HG03457 (cell line): ENCODE data around the gene MEIOC.
"Not testable (repeated sequence)": the region's sequence is repeated elsewhere in the genome, so short reads cannot be mapped to it uniquely, and the experiment has no call there.

ENCODE experiments used
- ATAC-seq: cut with Tn5 transposase; IDR thresholded peaks from one replicate; pipeline ENCODE4 v1.9.1; 2021; ENCODE audit warnings: moderate number of reproducible peaks; ENCODE audit not compliant: unreplicated experiment

Gene MEIOC

GRCh38 chr17:44655983-44656710 is at the start of gene MEIOC:
Gene MEIOC (plus strand): TSS chr17:44656468. CDS start chr17:44656614, 146 bp downstream.
- no peak for ATAC-seq

DNA sequence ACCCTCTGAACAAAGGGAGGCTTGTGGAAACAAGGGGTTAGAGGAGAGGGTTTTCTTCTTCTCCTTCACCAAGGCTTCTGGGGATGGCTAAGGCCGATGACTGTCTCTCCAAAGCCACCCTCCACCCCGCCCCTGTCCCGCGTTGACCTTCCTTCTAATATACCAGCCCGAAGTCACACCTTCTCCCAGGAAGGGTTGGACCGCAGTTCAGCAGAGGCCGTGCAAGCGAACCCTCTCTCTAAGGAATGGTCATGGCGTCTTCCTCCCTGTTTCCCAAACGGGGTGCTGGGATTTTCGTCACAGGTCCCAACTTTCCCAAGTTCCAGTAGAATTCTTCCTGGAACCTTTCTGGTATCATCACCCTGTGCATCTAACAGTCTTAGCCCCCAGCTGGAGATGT is 49.6 kb upstream of the MEIOC start:
- no peak for ATAC-seq

DNA sequence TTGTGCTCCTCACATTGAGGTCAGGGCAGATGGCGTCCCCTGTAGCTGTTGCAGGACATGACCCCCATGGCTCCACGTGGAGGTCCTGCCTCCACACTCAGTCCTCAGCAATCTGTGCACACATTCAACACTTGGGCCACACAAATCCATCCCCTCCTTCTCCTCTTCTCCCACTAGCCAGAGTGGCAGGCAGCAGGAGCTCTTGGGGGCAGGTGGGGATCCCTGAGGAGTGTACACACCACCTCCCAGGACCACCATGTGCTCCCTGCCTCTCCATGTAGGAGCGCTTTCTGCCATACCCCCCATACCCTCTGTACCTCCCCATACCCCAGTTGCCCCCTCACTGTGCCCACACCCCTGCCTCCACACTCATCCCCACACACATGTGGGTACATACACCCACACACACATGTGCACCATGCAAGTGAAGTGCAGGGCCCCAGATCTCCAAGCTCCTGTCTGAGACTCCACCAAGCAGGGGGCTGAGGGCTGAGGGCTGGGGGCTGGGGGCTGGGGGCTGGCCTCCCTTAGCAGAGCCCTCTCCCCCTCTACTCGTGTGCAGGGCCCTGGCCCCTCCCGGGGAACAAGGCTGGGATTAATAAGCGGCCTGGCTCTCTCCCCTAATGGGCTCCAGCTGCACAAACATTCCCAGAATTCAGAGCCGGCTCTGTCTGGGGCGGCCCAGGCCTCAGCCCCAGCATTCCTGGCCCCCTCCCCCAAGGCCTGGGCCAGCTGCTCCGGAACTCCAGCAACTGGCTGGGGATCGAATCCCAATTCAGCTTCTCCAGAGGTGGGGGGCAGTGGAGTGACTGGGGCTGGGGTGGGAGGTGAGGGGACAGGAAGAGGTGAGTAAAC is 48.2 kb upstream of the MEIOC start:
- ATAC-seq = no peak

DNA sequence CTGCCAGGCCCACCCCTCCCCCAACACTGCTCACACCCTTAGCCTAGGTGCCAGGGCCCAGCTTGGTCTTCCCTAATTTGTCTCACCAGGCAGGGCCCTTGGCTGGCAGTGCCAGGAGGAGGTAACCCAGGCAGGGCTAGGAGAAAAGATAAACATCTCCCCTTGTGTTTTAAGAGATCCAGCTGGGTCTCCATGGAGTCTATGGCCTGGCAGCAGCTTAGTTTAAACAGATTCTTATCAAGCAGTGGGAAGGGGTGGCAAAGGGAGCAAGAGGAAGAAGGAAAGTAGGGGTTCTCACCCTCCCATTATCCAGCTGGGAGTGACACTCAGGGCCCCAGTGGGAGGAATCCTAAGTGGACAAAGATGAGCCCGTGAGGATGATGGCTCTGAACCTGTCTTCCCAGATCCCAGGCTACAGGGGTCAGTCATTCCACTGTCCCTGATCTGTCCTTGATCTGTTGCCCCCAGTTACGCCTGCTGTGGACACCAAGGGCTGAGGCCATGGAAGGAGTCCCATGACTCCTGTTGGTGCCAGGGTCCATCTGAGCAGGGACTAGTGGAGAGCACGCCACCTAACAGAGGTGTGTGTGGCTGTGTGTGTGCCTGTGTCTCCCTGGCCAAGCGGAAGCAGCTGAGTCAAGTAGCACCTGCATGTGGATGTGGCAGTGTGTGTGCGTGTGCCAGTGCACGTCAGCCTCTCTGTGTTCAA is 47.4 kb upstream of the MEIOC start:
- no peak for ATAC-seq

- ATAC-seq = no peak
These were observed 45.9 kb upstream of the MEIOC start for GRCh38 chr17:44610331-44610730.

- ATAC-seq = no peak
These were observed 45.4 kb upstream of the MEIOC start for GRCh38 chr17:44610871-44611270.

GRCh38 chr17:44614862-44615261 is 41.4 kb upstream of the MEIOC start:
- ATAC-seq = no peak

GRCh38 chr17:44618652-44619051 is 37.6 kb upstream of the MEIOC start:
- not testable (repeated sequence) for ATAC-seq

GRCh38 chr17:44623070-44623725 is 33.1 kb upstream of the MEIOC start:
- no peak for ATAC-seq

DNA sequence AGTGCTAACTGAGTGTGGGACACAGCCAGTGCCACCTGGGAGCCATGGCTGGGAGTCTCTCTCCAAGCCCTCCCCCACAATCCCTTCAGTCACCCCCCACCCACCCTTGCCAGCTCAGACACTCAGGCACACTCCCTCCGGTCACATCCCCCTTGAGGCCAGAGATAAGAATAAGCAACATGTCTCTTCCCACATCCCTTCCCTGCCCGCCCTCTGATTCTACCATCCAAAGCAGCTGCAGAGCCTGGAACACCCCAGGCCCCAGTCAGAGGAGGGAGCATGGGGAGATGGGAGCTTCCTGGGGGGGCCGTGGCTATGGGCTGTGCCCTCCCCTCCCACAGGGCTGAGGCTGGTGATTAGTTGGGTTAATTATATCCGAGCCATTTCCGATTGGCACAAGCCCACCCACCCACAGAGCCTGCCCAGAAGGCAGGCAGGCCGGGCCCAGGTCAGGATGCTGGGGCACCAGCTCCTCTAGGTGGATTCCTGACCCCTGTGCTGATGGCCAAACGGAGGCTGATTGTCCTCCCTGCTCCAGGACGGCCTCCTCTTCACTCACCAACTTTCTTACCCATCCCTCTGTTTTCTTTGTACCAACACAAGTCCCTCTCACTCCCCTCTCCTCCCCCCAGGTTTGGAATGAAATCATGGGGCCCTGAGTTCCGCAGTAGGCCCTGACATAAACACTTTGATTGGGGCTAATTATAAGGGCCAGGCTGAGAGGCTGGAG is 28.6 kb upstream of the MEIOC start:
- no peak for ATAC-seq

DNA sequence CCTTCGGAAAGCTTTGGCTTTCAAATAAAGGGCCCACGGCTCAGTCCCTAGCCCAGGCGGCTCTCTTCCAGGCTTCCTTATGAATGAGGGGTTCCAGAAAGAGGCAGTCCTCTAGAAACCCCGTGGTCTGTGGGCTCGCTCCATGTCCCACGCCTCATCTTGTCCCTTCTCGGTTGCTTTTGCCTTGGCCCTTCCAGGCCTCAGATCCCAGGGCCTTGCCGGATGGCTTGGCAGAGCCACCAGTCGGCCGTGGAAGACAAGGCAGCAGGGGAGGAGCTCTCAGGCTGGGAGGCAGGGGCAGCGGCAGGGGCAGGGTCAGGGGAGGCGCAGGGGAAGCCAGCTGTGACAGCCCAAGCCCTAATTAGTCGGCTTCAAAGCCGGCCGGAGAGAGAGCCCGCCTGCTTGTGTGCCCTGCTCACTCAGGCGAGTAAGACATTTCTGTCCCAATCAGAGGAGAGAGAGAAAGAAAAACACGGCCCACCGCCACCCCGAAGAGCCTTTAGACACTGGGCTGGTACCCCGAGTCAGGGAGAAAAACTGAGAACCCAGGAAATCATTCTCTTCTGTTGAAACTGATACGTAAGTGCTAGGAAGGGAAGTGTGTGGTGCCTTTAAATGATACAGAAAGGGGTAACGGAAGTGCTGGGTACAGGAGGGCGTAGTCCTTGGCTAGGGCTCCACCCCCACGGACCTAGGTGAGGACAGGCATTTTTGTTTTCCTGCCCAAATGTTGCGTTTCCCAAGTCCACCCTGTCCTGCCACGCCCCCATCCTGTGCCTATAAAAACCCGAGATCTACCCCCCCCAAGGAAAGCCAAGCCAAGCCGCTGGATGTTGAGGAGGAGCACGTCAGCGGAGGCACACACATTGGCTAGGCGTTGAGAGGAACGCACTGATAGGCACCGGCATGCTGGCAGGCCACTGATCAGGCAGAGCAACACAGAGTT is 27.8 kb upstream of the MEIOC start:
- no peak for ATAC-seq

- ATAC-seq = no peak
These were observed 27.0 kb upstream of the MEIOC start for GRCh38 chr17:44629314-44629713.

DNA sequence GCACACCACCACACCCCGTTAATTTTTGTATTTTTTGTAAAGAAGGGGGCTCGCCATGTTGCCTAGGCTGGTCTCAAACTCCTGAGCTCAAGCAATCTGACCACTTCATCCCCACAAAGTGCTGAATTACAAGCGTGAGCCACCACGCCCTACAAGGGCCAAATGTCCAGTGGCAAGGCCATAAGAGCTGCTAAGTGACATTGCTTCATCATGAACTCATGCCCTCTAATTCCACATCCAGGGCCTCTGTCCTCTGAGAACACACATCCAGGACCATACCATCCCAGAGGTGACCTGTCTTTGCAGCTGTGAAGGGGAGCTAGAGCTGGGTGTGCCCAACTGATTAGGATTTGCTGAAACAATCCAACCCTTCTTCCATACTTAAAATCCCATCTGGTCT is 25.6 kb upstream of the MEIOC start:
- no peak for ATAC-seq

DNA sequence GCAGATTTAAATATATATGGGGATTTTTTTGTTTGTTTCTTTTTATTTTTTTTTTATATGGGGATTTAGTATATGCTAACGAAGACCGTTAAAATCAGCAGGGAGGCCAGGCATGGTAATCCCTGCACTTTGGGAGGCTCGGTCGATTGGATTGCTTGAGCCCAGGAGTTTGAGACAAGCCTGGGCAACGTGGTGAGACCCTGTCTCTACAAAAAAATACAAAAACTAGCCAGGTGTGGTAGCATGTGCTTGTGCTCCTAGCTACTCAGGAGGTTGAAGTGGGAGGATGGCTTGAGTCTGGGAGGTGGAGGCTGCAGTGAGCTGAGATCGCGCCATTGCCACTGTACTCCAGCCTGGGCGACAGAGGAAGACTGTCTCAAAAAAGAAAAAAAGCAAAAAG is 22.3 kb upstream of the MEIOC start:
- no peak for ATAC-seq

DNA sequence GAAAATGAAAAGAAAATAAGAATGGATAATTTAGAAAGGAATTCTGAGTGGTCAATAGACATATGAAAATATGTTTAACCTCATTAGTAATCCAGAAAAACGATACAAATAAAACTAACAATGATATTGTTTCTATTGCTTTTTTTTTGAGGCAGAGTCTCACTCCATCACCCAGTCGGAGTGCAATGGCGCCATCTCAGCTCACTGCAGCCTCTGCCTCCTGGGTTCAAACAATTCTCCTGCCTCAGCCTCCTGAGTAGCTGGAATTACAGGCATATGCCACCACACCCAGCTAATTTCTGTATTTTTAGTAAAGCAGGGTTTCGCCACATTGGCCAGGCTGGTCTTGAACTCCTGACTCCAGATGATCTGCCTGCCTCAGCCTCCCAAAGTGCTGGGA is 21.9 kb upstream of the MEIOC start:
- not testable (repeated sequence) for ATAC-seq

GRCh38 chr17:44636562-44636961 is 19.7 kb upstream of the MEIOC start:
- no peak for ATAC-seq

GRCh38 chr17:44637066-44637465 is 19.2 kb upstream of the MEIOC start:
- no peak for ATAC-seq

- no peak for ATAC-seq
These were observed 13.4 kb upstream of the MEIOC start for GRCh38 chr17:44642834-44643233.

- no peak for ATAC-seq
These were observed 10.9 kb upstream of the MEIOC start for GRCh38 chr17:44645341-44645740.
